K562 (cell line): ENCODE measurements around the gene CD36.

Experiments used
- ARID1B ChIP-seq: fragments of 450-650 bp; IDR thresholded peaks from 2 replicates; pipeline ENCODE4 v1.6.1; 2016; ENCODE audit warnings: antibody characterized with exemption, mild to moderate bottlenecking, inconsistent platforms
- CTCF ChIP-seq, 3 experiments: IDR thresholded peaks in 2 of 3; conservative IDR thresholded peaks in 1 of 3; 2 replicates each; pipeline ENCODE4 v1.5.1; 2011 to 2012; ENCODE audit warnings: low read length in 3 of 3, mild to moderate bottlenecking in 3 of 3, control low read depth in 2 of 3, improper control_type of control experiment in 1 of 3, inconsistent platforms in 1 of 3, low read depth in 1 of 3, mixed read lengths in 1 of 3, moderate library complexity in 1 of 3; ENCODE audit not compliant: insufficient read depth in 2 of 3
- HCFC1 ChIP-seq: IDR thresholded peaks from 2 replicates; pipeline ENCODE4 v1.6.1; 2012; ENCODE audit warnings: low read depth, low read length, improper control_type of control experiment
- JUND ChIP-seq, 2 experiments: IDR thresholded peaks; 2 replicates in 1 of 2; 3 replicates in 1 of 2; pipeline ENCODE4 v1.6.1; 2011; ENCODE audit warnings: borderline replicate concordance in 2 of 2, low read depth in 2 of 2, low read length in 2 of 2, improper control_type of control experiment in 1 of 2, missing biosample characterization in 1 of 2, missing genetic modification characterization in 1 of 2, missing genetic modification reagents in 1 of 2
- MAZ ChIP-seq, 2 experiments: fragments of 450-650 bp in 1 of 2; sonication (generic) in 1 of 2; formaldehyde crosslinking; IDR thresholded peaks in 1 of 2; conservative IDR thresholded peaks in 1 of 2; 2 replicates each; pipeline versions ENCODE4 v1.4.0 to v1.5.0; 2020; ENCODE audit warnings: mild to moderate bottlenecking in 1 of 2, missing genetic modification reagents in 1 of 2
- NR2C2 ChIP-seq, 2 experiments: fragments of 200-800 bp in 1 of 2; sonication (Bioruptor generic) in 1 of 2; sonication (generic) in 1 of 2; formaldehyde crosslinking in 1 of 2; IDR thresholded peaks; 2 replicates each; pipeline versions ENCODE4 v1.6.1 to v1.8.0; 2016 to 2022; ENCODE audit warnings: mild to moderate bottlenecking in 1 of 2, missing compliant biosample characterization in 1 of 2, missing genetic modification characterization in 1 of 2, missing genetic modification reagents in 1 of 2
- SUPT5H ChIP-seq: fragments of 450-650 bp; IDR thresholded peaks from 2 replicates; pipeline ENCODE4 v1.6.1; 2016
- ZNF75A ChIP-seq: fragments of 450-650 bp; formaldehyde crosslinking; IDR thresholded peaks from 2 replicates; pipeline ENCODE4 v1.4.0; 2020; ENCODE audit warnings: mild to moderate bottlenecking

GRCh38 chr7:80722616-80723195, 84.3 kb downstream of the CD36 start:
- TF ChIP-seq ARID1B (no peak), NR2C2 (CRISPR knock-in tag; IDR thresholded peaks at IDR 0.05) (no peak), NR2C2 (tag; IDR thresholded peaks at IDR 0.05) (no peak), JUND (IDR thresholded peaks at IDR 0.05; ENCODE audit: borderline replicate concordance, low read depth, low read length) (no peak), JUND (tag; IDR thresholded peaks at IDR 0.05; ENCODE audit: borderline replicate concordance, low read depth, low read length) (no peak), CTCF (IDR thresholded peaks at IDR 0.05 in 2 of 3, conservative IDR thresholded peaks at IDR 0.05 in 1 of 3; ENCODE audit: insufficient read depth in 2 of 3, low read depth in 1 of 3, low read length in 3 of 3) (no peak), SUPT5H (no peak), HCFC1 (no peak), ZNF75A (no peak), MAZ (CRISPR knock-in tag; conservative IDR thresholded peaks at IDR 0.05 in 1 of 2, IDR thresholded peaks at IDR 0.05 in 1 of 2) (no peak)
